Left lung (tissue), 10 donors: ENCODE measurements around the gene ZC3H18. TPM values are rescaled to one million over a fixed set of nuclear protein-coding genes. Genes with fewer than 3 reads are reported as not detected.

Experiments used
- ATAC-seq: fragments of 200-7000 bp; cut with Tn5 transposase; one replicate; pipeline ENCODE4 v1.9.1; 2020; ENCODE audit warnings: moderate library complexity
- DNase-seq, 4 donors: peaks; one replicate each; pipeline ENCODE4 v3.0.0-alpha.2; 2013 to 2020
- H3K27ac ChIP-seq, 2 donors: fragments of 200-600 bp; sonication (generic) in 1 of 2; one replicate each; pipeline versions ENCODE4 v1.5.0 to v1.8.0; 2020 to 2021
- H3K27me3 ChIP-seq, 2 donors: fragments of 200-600 bp; sonication (generic) in 1 of 2; one replicate each; pipeline versions ENCODE4 v1.5.0 to v1.8.0; 2020 to 2021
- H3K36me3 ChIP-seq, 2 donors: fragments of 200-600 bp; sonication (generic) in 1 of 2; one replicate each; pipeline versions ENCODE4 v1.5.0 to v1.8.0; 2020 to 2021
- H3K4me1 ChIP-seq, 2 donors: fragments of 200-600 bp; one replicate each; pipeline ENCODE4 v1.8.0; 2021
- H3K4me3 ChIP-seq, 2 donors: fragments of 200-600 bp; sonication (generic) in 1 of 2; one replicate each; pipeline versions ENCODE4 v1.5.0 to v1.8.0; 2020 to 2021; ENCODE audit warnings: mild to moderate bottlenecking in 1 of 2
- H3K9me3 ChIP-seq, 2 donors: fragments of 200-600 bp; sonication (generic) in 1 of 2; one replicate each; pipeline versions ENCODE4 v1.5.0 to v1.8.0; 2020 to 2021
- intact Hi-C, 2 donors: fragments of 100-400 bp; cut with DNase I; formaldehyde crosslinking; loops; one replicate each; pipeline versions ENCODE4 v1.11.2 to v1.14.2; 2022
- polyA plus RNA-seq, 6 donors: library from polyadenylated mRNA; unstranded; fragments of 120-200 nt; gene quantifications; one replicate each; pipeline ENCODE4 v1.2.1, GENCODE V29; 2013; ENCODE audit not compliant: insufficient read length in 6 of 6
- total RNA-seq, 2 donors: library from RNA; stranded (reverse); fragmentation: NEBNext Ultra II Directional; extraction: Animal tissue kit (Norgen Biotek cat#: 25700); gene quantifications; one replicate each; pipeline ENCODE4 v1.2.1, GENCODE V29; 2021
- TF ChIP-seq, protein P1 (sequence below), 2 donors: fragments of 200-600 bp; sonication (generic) in 1 of 2; IDR thresholded peaks; one replicate each; pipeline versions ENCODE4 v1.5.0 to v1.8.0; 2021; ENCODE audit warnings: antibody characterized with exemption in 2 of 2
- donor health status: DM: no; HTN: yes; CAD: no.
- donor health status: DM: no; HTN: no; CAD: no.

ZC3H18 gene
- total and polyA plus RNA-seq, 8 donors: 33.8 to 53.1 (median 38.5) TPM

DNA sequence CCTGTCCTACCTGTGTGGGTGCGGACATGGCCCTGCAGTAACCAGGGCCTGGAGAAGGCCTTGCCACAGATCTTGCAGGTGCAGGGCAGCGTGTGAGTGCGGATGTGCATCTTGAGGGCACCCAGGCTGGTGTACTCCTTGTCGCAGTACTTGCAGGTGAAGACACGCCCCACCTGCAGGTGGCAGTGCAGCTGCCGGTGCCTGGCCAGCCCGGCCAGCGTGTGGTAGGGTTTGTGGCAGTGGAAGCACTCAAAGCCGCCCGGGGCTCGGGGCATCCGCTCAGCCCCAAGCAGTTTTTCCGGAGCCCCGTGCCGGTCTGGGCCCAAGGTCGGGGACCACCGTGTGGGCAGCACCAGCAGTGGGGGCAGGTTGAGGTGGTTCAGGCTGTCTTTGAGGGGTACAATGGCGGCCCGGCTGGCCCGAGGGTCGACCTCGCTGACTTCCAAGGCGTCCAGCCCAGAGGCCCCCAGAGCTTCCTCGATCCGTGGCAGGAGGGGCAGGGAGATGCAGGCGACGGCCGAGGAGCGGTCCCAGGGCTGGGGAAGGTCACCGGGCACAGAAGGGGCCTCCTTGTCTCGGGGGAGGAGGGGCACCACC is 111.0 kb downstream of the ZC3H18 start:
- peak in 1 of 4 donors; percentile 85 for DNase-seq
- TF ChIP-seq, protein P1, sequence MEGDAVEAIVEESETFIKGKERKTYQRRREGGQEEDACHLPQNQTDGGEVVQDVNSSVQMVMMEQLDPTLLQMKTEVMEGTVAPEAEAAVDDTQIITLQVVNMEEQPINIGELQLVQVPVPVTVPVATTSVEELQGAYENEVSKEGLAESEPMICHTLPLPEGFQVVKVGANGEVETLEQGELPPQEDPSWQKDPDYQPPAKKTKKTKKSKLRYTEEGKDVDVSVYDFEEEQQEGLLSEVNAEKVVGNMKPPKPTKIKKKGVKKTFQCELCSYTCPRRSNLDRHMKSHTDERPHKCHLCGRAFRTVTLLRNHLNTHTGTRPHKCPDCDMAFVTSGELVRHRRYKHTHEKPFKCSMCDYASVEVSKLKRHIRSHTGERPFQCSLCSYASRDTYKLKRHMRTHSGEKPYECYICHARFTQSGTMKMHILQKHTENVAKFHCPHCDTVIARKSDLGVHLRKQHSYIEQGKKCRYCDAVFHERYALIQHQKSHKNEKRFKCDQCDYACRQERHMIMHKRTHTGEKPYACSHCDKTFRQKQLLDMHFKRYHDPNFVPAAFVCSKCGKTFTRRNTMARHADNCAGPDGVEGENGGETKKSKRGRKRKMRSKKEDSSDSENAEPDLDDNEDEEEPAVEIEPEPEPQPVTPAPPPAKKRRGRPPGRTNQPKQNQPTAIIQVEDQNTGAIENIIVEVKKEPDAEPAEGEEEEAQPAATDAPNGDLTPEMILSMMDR (IDR thresholded peaks at IDR 0.05): no peak
- H3K4me1 ChIP-seq: peaks cover 9 to 44% of the 10 kb centered on the region in 2 donors
- peaks cover 0 to 24% of the 10 kb centered on the region in 2 donors for H3K36me3 ChIP-seq
- peaks cover 3 to 75% of the 10 kb centered on the region in 2 donors for H3K27me3 ChIP-seq
- H3K27ac ChIP-seq: peak overlapping the region in 1 of 2 donors; percentile 83
- no peaks in the 10 kb centered on the region for H3K9me3 ChIP-seq
- intact Hi-C loops: no loop called here
- no peak overlapping the region for H3K4me3 ChIP-seq
- peak; percentile 22 for ATAC-seq

Other genes with a start within 250 kb of the ZC3H18 start
- gene ZNF469, start 187.4 kb upstream of the ZC3H18 start, total RNA-seq: 1 to 10 TPM; 2.1 to 5.5 TPM
- 1 to 10 TPM; 1.4 to 3.4 (median 2.6) TPM for gene ZNF469, start 187.4 kb upstream of the ZC3H18 start, polyA plus RNA-seq
- gene ZFPM1, start 117.1 kb upstream of the ZC3H18 start, total RNA-seq: 1 to 10 TPM; 6.2 to 7.0 TPM
- 1 to 10 TPM; 1.8 to 5.1 (median 2.5) TPM for gene ZFPM1, start 117.1 kb upstream of the ZC3H18 start, polyA plus RNA-seq
- gene IL17C, start 68.2 kb downstream of the ZC3H18 start, total RNA-seq: not detected
- gene IL17C, start 68.2 kb downstream of the ZC3H18 start, polyA plus RNA-seq: not detected
- 100 to 1,000 TPM; 243 to 396 TPM for gene CYBA, start 80.7 kb downstream of the ZC3H18 start, total RNA-seq
- 10 to 100 TPM; 48.8 to 93.9 (median 70.9) TPM for gene CYBA, start 80.7 kb downstream of the ZC3H18 start, polyA plus RNA-seq
- 100 to 1,000 TPM in 1 of 2 donors, 10 to 100 TPM in 1; 66.3 to 154 TPM for gene MVD, start 92.7 kb downstream of the ZC3H18 start, total RNA-seq
- gene MVD, start 92.7 kb downstream of the ZC3H18 start, polyA plus RNA-seq: 10 to 100 TPM; 24.3 to 47.7 (median 32.7) TPM
- gene SNAI3, start 116.1 kb downstream of the ZC3H18 start, total RNA-seq: 1 to 10 TPM; 1.9 to 2.3 TPM
- 1 to 10 TPM in 4 of 6 donors, under 1 TPM in 2; 0.86 to 1.9 (median 1.7) TPM for gene SNAI3, start 116.1 kb downstream of the ZC3H18 start, polyA plus RNA-seq
- gene RNF166, start 136.0 kb downstream of the ZC3H18 start, total RNA-seq: 10 to 100 TPM; 28.4 to 54.0 TPM
- gene RNF166, start 136.0 kb downstream of the ZC3H18 start, polyA plus RNA-seq: 10 to 100 TPM; 14.8 to 24.5 (median 15.4) TPM
- 10 to 100 TPM; 15.4 to 19.8 TPM for gene CTU2, start 136.1 kb downstream of the ZC3H18 start, total RNA-seq
- gene CTU2, start 136.1 kb downstream of the ZC3H18 start, polyA plus RNA-seq: 10 to 100 TPM in 4 of 6 donors, 1 to 10 TPM in 2; 9.7 to 17.1 (median 12.1) TPM
- 100 to 1,000 TPM; 154 to 193 TPM for gene PIEZO1, start 214.8 kb downstream of the ZC3H18 start, total RNA-seq
- gene PIEZO1, start 214.8 kb downstream of the ZC3H18 start, polyA plus RNA-seq: 100 to 1,000 TPM in 2 of 6 donors, 10 to 100 TPM in 4; 75.3 to 129 (median 91.9) TPM
- gene CDT1, start 233.4 kb downstream of the ZC3H18 start, total RNA-seq: 10 to 100 TPM in 1 of 2 donors, 1 to 10 TPM in 1; 9.3 to 14.5 TPM
- 10 to 100 TPM; 10.8 to 20.4 (median 13.4) TPM for gene CDT1, start 233.4 kb downstream of the ZC3H18 start, polyA plus RNA-seq
- 100 to 1,000 TPM; 108 to 161 TPM for gene APRT, start 241.5 kb downstream of the ZC3H18 start, total RNA-seq
- gene APRT, start 241.5 kb downstream of the ZC3H18 start, polyA plus RNA-seq: 100 to 1,000 TPM in 2 of 6 donors, 10 to 100 TPM in 4; 69.9 to 106 (median 83.4) TPM